GM12878 (cell line): Measurements from ENCODE around the gene CCR5. TPM values are rescaled to one million over a fixed set of nuclear protein-coding genes. Genes with fewer than 3 reads are reported as not detected.

Experiments used
- BMI1 ChIP-seq: fragments of 450-650 bp; IDR thresholded peaks from 2 replicates; pipeline ENCODE4 v1.6.1; 2016; ENCODE audit warnings: mild to moderate bottlenecking, moderate library complexity, borderline replicate concordance
- FOXK2 ChIP-seq: fragments of 450-650 bp; IDR thresholded peaks from 2 replicates; pipeline ENCODE4 v1.6.1; 2017; ENCODE audit warnings: mild to moderate bottlenecking, moderate library complexity
- KAT2A ChIP-seq: conservative IDR thresholded peaks from 2 replicates; pipeline ENCODE4 v1.6.1; 2011; ENCODE audit warnings: low read depth, low read length; ENCODE audit not compliant: control insufficient read depth
- TCF3 ChIP-seq: IDR thresholded peaks from 2 replicates; pipeline ENCODE4 v1.6.1; 2012; ENCODE audit warnings: low read depth, mild to moderate bottlenecking, low read length, borderline replicate concordance; ENCODE audit not compliant: insufficient read depth
- polyA plus RNA-seq, 11 experiments: library from polyadenylated mRNA; depleted of rRNA in 4 of 11; unstranded in 6 of 11; stranded (reverse) in 5 of 11; fragments of >200 nt; fragmentation: Nextera tagmentation in 4 of 11; fragmentation: Illumina TruSeq in 1 of 11; extraction: Ambion mirVana in 4 of 11; extraction: Trizol in 1 of 11; gene quantifications; 1 replicate in 1 of 11; 2 replicates in 10 of 11; pipeline versions ENCODE4 v1.2.1 to v1.2.3, GENCODE V29; 2011 to 2016; ENCODE audit warnings: inconsistent platforms in 2 of 11, missing spikeins in 2 of 11, low read depth in 1 of 11
- total RNA-seq, 4 experiments: library from RNA; depleted of rRNA in 3 of 4; stranded (reverse); fragments of >200 nt in 3 of 4; fragmentation: Illumina TruSeq in 1 of 4; extraction: Trizol in 1 of 4; gene quantifications; 2 replicates each; pipeline versions ENCODE4 v1.2.1 to v1.2.3, GENCODE V29; 2013 to 2021
- TF ChIP-seq, protein P1 (sequence below): fragments of 450-650 bp; IDR thresholded peaks from 2 replicates; pipeline ENCODE4 v1.6.1; 2017; ENCODE audit warnings: mild to moderate bottlenecking
- TF ChIP-seq, protein P2 (sequence below): IDR thresholded peaks from 2 replicates; pipeline ENCODE4 v1.6.1; 2012; ENCODE audit warnings: improper control_type of control experiment, low read depth, low read length; ENCODE audit not compliant: insufficient replicate concordance
- TF ChIP-seq, protein P3 (sequence below): IDR thresholded peaks from 2 replicates; pipeline ENCODE4 v1.6.1; 2012; ENCODE audit warnings: mild to moderate bottlenecking, low read depth, low read length
- TF ChIP-seq, protein P4 (sequence below): IDR thresholded peaks from 2 replicates; pipeline ENCODE4 v1.6.1; 2012; ENCODE audit warnings: low read length, inconsistent platforms

CCR5 gene
- total and polyA plus RNA-seq, 10 of the 15 experiments (the other 5 are each of a cell fraction or from before 2014, with no cell fraction given), result 0.17 to 1.6 (median 0.82) TPM; not detected in 1

- TF ChIP-seq, protein P1, sequence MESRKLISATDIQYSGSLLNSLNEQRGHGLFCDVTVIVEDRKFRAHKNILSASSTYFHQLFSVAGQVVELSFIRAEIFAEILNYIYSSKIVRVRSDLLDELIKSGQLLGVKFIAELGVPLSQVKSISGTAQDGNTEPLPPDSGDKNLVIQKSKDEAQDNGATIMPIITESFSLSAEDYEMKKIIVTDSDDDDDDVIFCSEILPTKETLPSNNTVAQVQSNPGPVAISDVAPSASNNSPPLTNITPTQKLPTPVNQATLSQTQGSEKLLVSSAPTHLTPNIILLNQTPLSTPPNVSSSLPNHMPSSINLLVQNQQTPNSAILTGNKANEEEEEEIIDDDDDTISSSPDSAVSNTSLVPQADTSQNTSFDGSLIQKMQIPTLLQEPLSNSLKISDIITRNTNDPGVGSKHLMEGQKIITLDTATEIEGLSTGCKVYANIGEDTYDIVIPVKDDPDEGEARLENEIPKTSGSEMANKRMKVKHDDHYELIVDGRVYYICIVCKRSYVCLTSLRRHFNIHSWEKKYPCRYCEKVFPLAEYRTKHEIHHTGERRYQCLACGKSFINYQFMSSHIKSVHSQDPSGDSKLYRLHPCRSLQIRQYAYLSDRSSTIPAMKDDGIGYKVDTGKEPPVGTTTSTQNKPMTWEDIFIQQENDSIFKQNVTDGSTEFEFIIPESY, result no peak
- TF ChIP-seq, protein P2, sequence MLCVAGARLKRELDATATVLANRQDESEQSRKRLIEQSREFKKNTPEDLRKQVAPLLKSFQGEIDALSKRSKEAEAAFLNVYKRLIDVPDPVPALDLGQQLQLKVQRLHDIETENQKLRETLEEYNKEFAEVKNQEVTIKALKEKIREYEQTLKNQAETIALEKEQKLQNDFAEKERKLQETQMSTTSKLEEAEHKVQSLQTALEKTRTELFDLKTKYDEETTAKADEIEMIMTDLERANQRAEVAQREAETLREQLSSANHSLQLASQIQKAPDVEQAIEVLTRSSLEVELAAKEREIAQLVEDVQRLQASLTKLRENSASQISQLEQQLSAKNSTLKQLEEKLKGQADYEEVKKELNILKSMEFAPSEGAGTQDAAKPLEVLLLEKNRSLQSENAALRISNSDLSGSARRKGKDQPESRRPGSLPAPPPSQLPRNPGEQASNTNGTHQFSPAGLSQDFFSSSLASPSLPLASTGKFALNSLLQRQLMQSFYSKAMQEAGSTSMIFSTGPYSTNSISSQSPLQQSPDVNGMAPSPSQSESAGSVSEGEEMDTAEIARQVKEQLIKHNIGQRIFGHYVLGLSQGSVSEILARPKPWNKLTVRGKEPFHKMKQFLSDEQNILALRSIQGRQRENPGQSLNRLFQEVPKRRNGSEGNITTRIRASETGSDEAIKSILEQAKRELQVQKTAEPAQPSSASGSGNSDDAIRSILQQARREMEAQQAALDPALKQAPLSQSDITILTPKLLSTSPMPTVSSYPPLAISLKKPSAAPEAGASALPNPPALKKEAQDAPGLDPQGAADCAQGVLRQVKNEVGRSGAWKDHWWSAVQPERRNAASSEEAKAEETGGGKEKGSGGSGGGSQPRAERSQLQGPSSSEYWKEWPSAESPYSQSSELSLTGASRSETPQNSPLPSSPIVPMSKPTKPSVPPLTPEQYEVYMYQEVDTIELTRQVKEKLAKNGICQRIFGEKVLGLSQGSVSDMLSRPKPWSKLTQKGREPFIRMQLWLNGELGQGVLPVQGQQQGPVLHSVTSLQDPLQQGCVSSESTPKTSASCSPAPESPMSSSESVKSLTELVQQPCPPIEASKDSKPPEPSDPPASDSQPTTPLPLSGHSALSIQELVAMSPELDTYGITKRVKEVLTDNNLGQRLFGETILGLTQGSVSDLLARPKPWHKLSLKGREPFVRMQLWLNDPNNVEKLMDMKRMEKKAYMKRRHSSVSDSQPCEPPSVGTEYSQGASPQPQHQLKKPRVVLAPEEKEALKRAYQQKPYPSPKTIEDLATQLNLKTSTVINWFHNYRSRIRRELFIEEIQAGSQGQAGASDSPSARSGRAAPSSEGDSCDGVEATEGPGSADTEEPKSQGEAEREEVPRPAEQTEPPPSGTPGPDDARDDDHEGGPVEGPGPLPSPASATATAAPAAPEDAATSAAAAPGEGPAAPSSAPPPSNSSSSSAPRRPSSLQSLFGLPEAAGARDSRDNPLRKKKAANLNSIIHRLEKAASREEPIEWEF, result no peak
- TF ChIP-seq, protein P3, sequence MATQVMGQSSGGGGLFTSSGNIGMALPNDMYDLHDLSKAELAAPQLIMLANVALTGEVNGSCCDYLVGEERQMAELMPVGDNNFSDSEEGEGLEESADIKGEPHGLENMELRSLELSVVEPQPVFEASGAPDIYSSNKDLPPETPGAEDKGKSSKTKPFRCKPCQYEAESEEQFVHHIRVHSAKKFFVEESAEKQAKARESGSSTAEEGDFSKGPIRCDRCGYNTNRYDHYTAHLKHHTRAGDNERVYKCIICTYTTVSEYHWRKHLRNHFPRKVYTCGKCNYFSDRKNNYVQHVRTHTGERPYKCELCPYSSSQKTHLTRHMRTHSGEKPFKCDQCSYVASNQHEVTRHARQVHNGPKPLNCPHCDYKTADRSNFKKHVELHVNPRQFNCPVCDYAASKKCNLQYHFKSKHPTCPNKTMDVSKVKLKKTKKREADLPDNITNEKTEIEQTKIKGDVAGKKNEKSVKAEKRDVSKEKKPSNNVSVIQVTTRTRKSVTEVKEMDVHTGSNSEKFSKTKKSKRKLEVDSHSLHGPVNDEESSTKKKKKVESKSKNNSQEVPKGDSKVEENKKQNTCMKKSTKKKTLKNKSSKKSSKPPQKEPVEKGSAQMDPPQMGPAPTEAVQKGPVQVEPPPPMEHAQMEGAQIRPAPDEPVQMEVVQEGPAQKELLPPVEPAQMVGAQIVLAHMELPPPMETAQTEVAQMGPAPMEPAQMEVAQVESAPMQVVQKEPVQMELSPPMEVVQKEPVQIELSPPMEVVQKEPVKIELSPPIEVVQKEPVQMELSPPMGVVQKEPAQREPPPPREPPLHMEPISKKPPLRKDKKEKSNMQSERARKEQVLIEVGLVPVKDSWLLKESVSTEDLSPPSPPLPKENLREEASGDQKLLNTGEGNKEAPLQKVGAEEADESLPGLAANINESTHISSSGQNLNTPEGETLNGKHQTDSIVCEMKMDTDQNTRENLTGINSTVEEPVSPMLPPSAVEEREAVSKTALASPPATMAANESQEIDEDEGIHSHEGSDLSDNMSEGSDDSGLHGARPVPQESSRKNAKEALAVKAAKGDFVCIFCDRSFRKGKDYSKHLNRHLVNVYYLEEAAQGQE, result no peak
- 0 out of 2 replicates have a peak, but pooled peaks have one; percentile 20 for TF ChIP-seq TCF3
- no peak for TF ChIP-seq FOXK2
- TF ChIP-seq BMI1, result 0 out of 2 replicates have a peak, but pooled peaks have one; percentile 51
- TF ChIP-seq, protein P4, sequence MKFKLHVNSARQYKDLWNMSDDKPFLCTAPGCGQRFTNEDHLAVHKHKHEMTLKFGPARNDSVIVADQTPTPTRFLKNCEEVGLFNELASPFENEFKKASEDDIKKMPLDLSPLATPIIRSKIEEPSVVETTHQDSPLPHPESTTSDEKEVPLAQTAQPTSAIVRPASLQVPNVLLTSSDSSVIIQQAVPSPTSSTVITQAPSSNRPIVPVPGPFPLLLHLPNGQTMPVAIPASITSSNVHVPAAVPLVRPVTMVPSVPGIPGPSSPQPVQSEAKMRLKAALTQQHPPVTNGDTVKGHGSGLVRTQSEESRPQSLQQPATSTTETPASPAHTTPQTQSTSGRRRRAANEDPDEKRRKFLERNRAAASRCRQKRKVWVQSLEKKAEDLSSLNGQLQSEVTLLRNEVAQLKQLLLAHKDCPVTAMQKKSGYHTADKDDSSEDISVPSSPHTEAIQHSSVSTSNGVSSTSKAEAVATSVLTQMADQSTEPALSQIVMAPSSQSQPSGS, result peak; percentile 63; the same call in 1 of the 2 replicates
- no peak for TF ChIP-seq KAT2A
These were observed 49.2 kb upstream of the CCR5 start (continued) for GRCh38 chr3:46321461-46322104.
